HG02840 (cell line): ENCODE results near the gene SLC37A4.

ENCODE experiments used
- ATAC-seq: cut with Tn5 transposase; IDR thresholded peaks from one replicate; pipeline ENCODE4 v1.9.1; 2021; ENCODE audit warnings: mild to moderate bottlenecking, moderate library complexity, moderate number of reproducible peaks; ENCODE audit not compliant: unreplicated experiment, low FRiP score

The SLC37A4 gene

GRCh38 chr11:118980191-118980881 lies 50.3 kb downstream of the SLC37A4 start:
- no peak for ATAC-seq

- no peak for ATAC-seq
Observed at GRCh38 chr11:118979434-118979833, 51.2 kb downstream of the SLC37A4 start.

GRCh38 chr11:118975771-118976709 lies 54.6 kb downstream of the SLC37A4 start:
- no peak for ATAC-seq
